HG02678 (cell line): ENCODE measurements around the gene USP10.
A peak's percentile ranks its signal among the peaks of the same experiment; 100 is the strongest.

Experiments used
- ATAC-seq: cut with Tn5 transposase; IDR thresholded peaks from one replicate; pipeline ENCODE4 v1.9.1; 2021; ENCODE audit warnings: mild to moderate bottlenecking, moderate library complexity; ENCODE audit not compliant: unreplicated experiment

Gene USP10

GRCh38 chr16:84749072-84749471 lies 49.3 kb downstream of the USP10 start:
- ATAC-seq: no peak

DNA sequence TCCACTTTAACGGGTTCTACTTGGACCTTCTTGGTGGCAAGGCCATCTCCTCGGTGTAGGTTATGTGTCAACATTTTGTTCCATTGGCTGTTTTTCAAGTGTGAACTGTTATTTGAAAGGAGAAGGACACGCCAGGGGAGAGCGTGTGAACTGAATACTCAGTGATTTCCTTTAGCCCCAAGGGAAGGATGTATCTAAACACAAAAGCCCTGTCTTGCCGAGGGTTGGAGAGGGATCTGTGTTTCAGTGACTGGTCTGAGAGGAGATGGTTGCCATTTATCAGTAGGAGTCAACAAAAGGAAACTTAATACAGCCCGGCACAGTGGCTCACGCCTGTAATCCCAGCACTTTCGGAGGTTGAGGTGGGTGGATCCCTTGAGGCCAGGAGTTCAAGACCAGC lies 50.0 kb downstream of the USP10 start:
- ATAC-seq: no peak

- ATAC-seq: no peak
These were observed 50.8 kb downstream of the USP10 start for GRCh38 chr16:84750575-84750974.

- no peak for ATAC-seq
These were observed 51.4 kb downstream of the USP10 start for GRCh38 chr16:84751241-84751640.

DNA sequence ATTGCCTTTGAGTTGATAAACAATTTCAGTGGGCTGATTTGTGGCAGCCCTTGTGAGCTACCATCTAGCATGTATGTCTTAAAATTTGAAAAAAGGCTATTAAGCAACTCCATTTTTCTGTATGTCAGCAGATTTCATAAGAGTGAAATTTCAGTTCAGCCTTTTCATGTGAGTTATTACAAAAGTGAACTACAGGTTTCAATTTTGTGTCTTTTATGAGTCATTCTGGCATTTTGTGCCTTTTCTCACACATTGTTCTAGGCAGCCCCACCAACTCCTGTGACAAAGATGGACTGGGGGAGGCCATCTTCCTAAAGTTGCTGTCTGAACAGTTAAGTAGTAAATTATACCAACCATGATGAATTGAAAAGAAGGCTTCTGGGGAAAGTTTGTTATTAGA lies 52.1 kb downstream of the USP10 start:
- no peak for ATAC-seq

DNA sequence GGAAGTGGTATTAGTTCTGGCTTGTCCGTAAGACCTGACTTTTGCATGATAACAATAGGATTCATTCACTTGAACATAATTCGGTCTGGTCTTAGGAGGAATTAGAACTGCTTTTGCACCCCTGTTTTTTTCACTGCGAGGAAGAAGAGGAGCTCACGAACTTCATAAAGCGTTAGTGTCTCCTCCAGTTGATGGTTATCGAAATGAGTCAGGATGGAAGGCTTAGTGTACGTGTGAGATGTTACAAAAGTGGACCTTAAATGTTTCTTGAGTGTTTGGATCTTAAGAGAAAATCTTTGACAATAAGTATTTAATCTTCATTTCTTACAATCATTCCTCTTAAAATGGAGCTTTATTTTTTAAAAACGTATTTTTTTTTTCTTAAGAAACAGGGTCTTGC lies 52.8 kb downstream of the USP10 start:
- no peak for ATAC-seq

DNA sequence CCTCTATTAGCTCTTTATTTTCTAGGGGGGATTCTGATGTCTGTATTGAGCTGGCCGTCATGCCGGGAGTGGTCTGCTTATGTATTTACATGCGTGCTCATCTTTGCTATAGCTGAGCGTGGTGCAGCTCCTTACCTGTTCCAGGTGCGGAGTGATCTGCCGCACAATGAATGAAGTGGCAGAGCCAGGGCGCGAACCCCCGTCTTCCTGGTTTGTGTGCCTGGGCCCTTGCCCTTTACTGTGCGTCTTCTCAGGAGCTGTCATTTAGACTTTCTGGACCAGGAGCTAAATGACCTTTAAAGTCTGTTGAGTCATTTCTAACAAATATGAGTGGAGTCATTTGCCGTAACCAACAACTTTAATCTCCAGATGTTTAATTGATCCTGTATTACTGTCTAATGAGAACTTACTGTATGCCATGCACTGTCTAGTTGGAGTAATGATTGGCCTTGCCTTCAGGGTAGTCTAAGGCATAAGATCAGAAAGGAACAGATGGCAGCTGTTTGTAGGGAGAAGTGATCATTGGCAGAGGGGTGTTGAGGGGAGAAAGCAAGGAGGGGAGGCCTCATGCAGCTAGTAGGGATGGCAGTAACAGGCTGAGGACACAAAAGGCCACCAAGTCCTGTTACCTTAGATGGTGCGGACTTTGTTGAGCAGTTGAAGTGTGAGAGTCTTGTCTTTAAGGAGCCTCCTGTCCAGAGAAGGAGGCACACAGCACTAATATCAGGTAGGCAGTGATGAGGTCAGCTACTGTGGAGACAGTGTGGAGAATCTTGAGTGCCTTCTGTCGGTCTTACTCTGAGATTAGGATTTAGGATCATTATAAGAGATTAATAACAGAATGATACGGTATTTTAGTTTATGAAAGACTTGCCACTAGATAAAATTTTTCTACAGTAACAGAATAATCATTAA lies 53.9 kb downstream of the USP10 start:
- ATAC-seq: no peak

- ATAC-seq: peak; percentile 57
These were observed 54.6 kb downstream of the USP10 start for GRCh38 chr16:84754353-84754856.

DNA sequence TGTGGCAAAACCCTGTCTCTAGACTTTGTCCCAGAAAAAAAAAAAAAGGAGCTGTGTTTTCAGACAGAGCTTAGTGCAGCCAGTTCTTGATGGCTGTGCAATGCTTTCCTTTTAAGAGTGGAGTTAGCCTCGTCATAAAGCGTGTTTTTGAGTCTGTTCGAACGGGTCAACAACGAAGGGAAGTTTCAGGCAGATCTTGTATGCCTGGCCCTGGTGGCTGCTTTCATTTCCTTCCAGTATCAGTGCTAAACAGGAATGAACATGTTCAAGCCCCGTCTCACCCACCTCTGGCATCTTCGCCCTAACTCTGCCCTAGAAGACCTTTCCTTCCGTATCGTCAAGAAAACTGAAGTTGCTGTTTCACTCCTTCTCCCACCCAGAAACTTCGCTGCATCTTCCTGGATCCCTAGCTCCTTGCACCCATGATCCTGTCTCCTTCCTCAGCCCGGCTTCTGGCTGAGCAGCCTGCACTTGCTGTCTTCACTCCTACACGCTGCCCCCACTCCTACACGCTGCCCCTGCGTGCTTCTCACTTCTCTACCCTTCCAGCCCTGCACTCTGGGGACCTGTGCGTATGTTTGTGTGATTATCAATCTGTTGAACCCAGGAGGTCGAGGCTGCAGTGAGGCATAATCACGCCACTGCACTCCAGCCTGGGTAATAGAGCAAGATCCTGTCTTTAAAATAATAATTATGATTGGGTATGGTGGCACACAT lies 55.3 kb downstream of the USP10 start:
- no peak for ATAC-seq

- no peak for ATAC-seq
These were observed 57.0 kb downstream of the USP10 start for GRCh38 chr16:84756830-84757229.

DNA sequence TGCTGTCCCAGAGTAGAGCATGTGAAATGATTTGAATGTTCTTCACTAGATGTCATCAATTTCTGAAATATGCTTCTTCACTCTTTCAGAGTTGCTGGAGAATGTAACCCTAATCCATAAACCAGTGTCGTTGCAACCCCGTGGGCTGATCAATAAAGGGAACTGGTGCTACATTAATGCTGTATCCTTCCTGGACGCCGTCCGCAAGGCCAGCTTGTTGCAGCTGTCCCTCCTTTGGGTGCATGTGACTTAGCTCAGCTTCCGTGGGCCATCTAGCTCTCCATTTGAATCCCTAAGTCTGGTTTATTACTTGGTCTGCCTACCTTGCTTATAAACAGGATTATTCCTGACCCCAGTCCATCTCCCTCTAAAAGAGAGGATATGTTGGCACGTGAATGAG lies 58.8 kb downstream of the USP10 start:
- no peak for ATAC-seq

GRCh38 chr16:84759061-84759460 lies 59.3 kb downstream of the USP10 start:
- no peak for ATAC-seq

- ATAC-seq: no peak
These were observed 60.1 kb downstream of the USP10 start for GRCh38 chr16:84759906-84760305.

GRCh38 chr16:84761448-84762368 lies 61.9 kb downstream of the USP10 start:
- ATAC-seq: no peak

DNA sequence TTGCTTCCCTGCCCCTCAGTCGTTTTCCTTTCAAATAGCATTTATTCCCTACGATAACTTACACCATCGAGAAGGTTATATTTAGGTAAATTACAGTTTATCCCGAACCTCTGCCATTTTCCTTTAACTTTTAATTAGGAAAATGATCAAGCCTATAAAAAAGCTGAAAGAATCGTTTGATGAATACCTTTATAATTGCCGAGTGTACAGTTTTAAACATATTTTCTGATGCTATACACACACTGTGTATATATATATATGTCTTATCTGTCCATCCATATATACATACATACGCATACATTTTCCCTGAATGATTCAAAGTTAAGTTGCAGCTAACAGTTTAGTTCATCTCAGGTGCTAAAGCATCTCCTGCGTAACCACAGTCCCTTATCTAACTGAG lies 63.4 kb downstream of the USP10 start:
- no peak for ATAC-seq

GRCh38 chr16:84763629-84764028 lies 63.8 kb downstream of the USP10 start:
- ATAC-seq: no peak

- no peak for ATAC-seq
These were observed 65.2 kb downstream of the USP10 start for GRCh38 chr16:84764970-84765369.

DNA sequence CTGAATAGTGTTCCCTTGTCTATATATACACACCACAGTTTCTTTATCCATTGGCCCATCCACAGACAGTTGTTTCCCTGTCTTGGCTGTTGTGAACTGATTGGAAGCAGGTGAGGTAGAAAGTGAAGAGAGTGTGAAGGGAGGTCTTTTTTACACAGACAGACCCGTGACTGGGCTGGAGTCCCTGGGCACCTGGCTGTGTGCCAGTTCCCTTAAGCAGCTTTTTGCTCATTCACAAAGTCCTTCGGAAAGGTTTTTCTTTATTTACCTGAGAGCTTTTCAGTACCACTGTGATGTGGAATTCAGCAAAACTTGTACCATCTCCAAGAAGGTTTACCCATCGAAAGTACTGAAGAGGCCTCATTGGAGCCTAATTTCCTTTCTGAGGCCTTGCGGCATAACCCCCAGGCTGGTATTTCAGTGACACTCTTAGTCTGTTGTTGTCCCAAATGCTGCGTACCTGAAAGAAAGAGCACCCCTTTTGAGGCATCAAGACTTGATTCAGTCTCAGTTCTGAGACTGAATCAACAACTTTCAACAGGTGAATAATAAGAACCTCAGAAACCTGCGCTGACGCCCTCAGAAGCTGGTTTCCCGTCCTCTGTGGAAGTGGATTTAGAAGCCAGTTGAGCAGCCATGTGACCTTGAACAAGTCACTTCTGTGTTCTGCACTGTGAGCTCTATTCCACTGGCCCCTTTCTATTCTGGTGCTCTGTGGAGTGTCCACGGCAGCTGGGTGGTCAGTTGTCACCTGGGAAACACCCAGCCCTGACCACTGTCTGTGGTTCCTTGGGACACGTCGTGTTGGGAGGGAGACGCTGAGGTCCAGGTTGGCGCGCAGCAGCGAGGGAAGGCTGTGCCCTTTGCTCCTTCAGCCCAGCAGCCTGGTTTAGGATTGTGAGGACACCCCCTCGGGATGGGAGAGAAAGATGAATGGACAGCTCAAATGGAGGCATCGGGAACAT lies 66.1 kb downstream of the USP10 start:
- ATAC-seq: no peak

- no peak for ATAC-seq
These were observed 67.4 kb downstream of the USP10 start for GRCh38 chr16:84766978-84767773.
